HEK293 (cell line): ENCODE data around the gene SH3BP1.

Experiments
- BCL11A ChIP-seq: fragments of 450-650 bp; formaldehyde crosslinking; IDR thresholded peaks from 2 replicates; pipeline ENCODE4 v1.5.1; 2016; ENCODE audit warnings: low read depth, missing biosample characterization, missing genetic modification characterization
- BCL11B ChIP-seq: fragments of 450-650 bp; formaldehyde crosslinking; IDR thresholded peaks from 2 replicates; pipeline ENCODE4 v1.5.1; 2016; ENCODE audit warnings: low read depth, missing biosample characterization, missing genetic modification characterization
- GFI1B ChIP-seq: fragments of 450-650 bp; formaldehyde crosslinking; IDR thresholded peaks from 2 replicates; pipeline ENCODE4 v1.5.1; 2016; ENCODE audit warnings: missing biosample characterization, missing genetic modification characterization
- KLF10 ChIP-seq: fragments of 450-650 bp; IDR thresholded peaks from 2 replicates; pipeline ENCODE4 v1.5.1; 2018; ENCODE audit warnings: missing biosample characterization, mild to moderate bottlenecking, missing genetic modification characterization
- WT1 ChIP-seq: fragments of 450-650 bp; formaldehyde crosslinking; IDR thresholded peaks from 2 replicates; pipeline ENCODE4 v1.5.1; 2016; ENCODE audit warnings: missing biosample characterization, missing genetic modification characterization
- ZBTB21 ChIP-seq: fragments of 450-650 bp; formaldehyde crosslinking; IDR thresholded peaks from 2 replicates; pipeline ENCODE4 v1.5.1; 2017; ENCODE audit warnings: missing biosample characterization, missing genetic modification characterization
- ZBTB48 ChIP-seq: fragments of 450-650 bp; formaldehyde crosslinking; IDR thresholded peaks from 2 replicates; pipeline ENCODE4 v1.5.1; 2016; ENCODE audit warnings: missing biosample characterization, missing genetic modification characterization
- ZEB2 ChIP-seq: fragments of 450-650 bp; formaldehyde crosslinking; IDR thresholded peaks from 2 replicates; pipeline ENCODE4 v1.5.1; 2016; ENCODE audit warnings: missing biosample characterization, missing genetic modification characterization
- ZFP69B ChIP-seq: fragments of 450-650 bp; formaldehyde crosslinking; IDR thresholded peaks from 2 replicates; pipeline ENCODE4 v1.5.1; 2016; ENCODE audit warnings: missing biosample characterization, missing genetic modification characterization
- ZNF114 ChIP-seq: fragments of 450-650 bp; formaldehyde crosslinking; IDR thresholded peaks from 2 replicates; pipeline ENCODE4 v1.5.0; 2017; ENCODE audit warnings: missing biosample characterization, missing genetic modification characterization
- ZNF423 ChIP-seq: fragments of 450-650 bp; formaldehyde crosslinking; IDR thresholded peaks from 2 replicates; pipeline ENCODE4 v1.5.1; 2016; ENCODE audit warnings: missing biosample characterization, missing genetic modification characterization
- ZNF549 ChIP-seq: fragments of 450-650 bp; IDR thresholded peaks from 2 replicates; pipeline ENCODE4 v1.5.1; 2018; ENCODE audit warnings: missing biosample characterization, missing genetic modification characterization, mild to moderate bottlenecking, inconsistent platforms, moderate library complexity
- ZNF555 ChIP-seq: fragments of 450-650 bp; formaldehyde crosslinking; conservative IDR thresholded peaks from 2 replicates; pipeline ENCODE4 v1.5.1; 2017; ENCODE audit warnings: missing biosample characterization, mild to moderate bottlenecking, missing genetic modification characterization, inconsistent platforms
- ZNF561 ChIP-seq: fragments of 450-650 bp; IDR thresholded peaks from 2 replicates; pipeline ENCODE4 v1.5.1; 2018; ENCODE audit warnings: missing biosample characterization, missing genetic modification characterization, borderline replicate concordance
- ZNF629 ChIP-seq: fragments of 450-650 bp; formaldehyde crosslinking; IDR thresholded peaks from 2 replicates; pipeline ENCODE4 v1.5.1; 2017; ENCODE audit warnings: missing biosample characterization, missing genetic modification characterization
- ZNF677 ChIP-seq: fragments of 450-650 bp; IDR thresholded peaks from 2 replicates; pipeline ENCODE4 v1.5.0; 2018; ENCODE audit warnings: missing biosample characterization, mild to moderate bottlenecking, missing genetic modification characterization, moderate library complexity
- ZNF747 ChIP-seq: fragments of 450-650 bp; formaldehyde crosslinking; IDR thresholded peaks from 2 replicates; pipeline ENCODE4 v1.5.1; 2016; ENCODE audit warnings: missing biosample characterization, missing genetic modification characterization
- ZNF776 ChIP-seq: fragments of 450-650 bp; formaldehyde crosslinking; IDR thresholded peaks from 2 replicates; pipeline ENCODE4 v1.5.0; 2017; ENCODE audit warnings: missing biosample characterization, missing genetic modification characterization, borderline replicate concordance
- ZNF830 ChIP-seq: fragments of 450-650 bp; IDR thresholded peaks from 2 replicates; pipeline ENCODE4 v1.5.0; 2018; ENCODE audit warnings: missing biosample characterization, missing genetic modification characterization, low read depth, mild to moderate bottlenecking, moderate library complexity
- TF ChIP-seq, protein P1 (sequence below): fragments of 450-650 bp; formaldehyde crosslinking; IDR thresholded peaks from 2 replicates; pipeline ENCODE4 v1.5.1; 2017; ENCODE audit warnings: missing biosample characterization, mild to moderate bottlenecking, missing genetic modification characterization, moderate library complexity
- TF ChIP-seq, protein P2 (sequence below): fragments of 450-650 bp; formaldehyde crosslinking; IDR thresholded peaks from 2 replicates; pipeline ENCODE4 v1.5.1; 2016; ENCODE audit warnings: missing biosample characterization, missing genetic modification characterization, low read depth
- TF ChIP-seq, protein P3 (sequence below): fragments of 450-650 bp; formaldehyde crosslinking; IDR thresholded peaks from 2 replicates; pipeline ENCODE4 v1.5.1; 2016; ENCODE audit warnings: missing biosample characterization, missing genetic modification characterization
- TF ChIP-seq, protein P4 (sequence below): fragments of 450-650 bp; formaldehyde crosslinking; IDR thresholded peaks from 2 replicates; pipeline ENCODE4 v1.5.1; 2017; ENCODE audit warnings: missing biosample characterization, missing genetic modification characterization
- TF ChIP-seq, protein P5 (sequence below): fragments of 450-650 bp; formaldehyde crosslinking; IDR thresholded peaks from 2 replicates; pipeline ENCODE4 v1.5.1; 2016; ENCODE audit warnings: missing biosample characterization, missing genetic modification characterization, borderline replicate concordance
- TF ChIP-seq, protein P6 (sequence below): fragments of 450-650 bp; formaldehyde crosslinking; optimal IDR thresholded peaks from 2 replicates; pipeline ENCODE3; 2016; ENCODE audit warnings: missing biosample characterization, mild to moderate bottlenecking, missing genetic modification characterization
- TF ChIP-seq, protein P7 (sequence below): fragments of 450-650 bp; formaldehyde crosslinking; IDR thresholded peaks from 2 replicates; pipeline ENCODE4 v1.5.1; 2016; ENCODE audit warnings: missing biosample characterization, missing genetic modification characterization

SH3BP1 gene

DNA sequence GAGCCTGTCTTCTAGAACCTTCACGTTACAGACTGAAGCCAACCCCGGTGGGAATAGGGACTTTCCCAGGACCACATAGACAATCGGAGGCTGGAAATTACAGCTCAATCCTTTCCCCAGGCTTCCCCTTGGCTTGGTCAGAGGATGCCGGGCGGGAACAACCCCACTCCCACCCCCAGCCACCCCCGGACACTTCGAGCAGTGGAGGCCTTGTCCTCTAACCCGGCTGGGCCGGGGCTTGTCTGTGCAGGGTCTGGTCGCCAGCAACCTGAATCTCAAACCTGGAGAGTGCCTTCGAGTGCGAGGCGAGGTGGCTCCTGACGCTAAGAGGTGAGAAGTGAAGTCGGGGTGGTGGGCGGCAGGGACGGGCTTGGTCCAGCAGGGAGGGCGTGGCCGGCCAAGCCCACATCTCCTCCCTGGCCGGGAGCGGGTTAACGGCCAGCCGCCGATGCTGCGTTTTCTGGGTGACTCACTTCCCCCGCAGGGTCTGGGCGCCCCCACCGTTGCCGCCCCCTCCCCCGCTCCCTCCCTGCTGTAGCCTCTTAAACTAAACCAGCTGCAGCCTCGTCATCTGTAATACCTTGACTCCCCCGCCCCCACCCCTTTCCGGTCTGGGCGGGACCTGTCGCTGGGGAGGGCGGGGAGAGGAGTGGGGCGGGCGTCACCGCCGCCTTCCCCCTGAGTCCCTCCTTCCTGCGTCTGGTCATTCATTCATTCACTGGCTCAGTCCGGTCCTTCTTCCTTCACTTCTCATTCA, 37.4 kb downstream of the SH3BP1 start (continued):
- TF ChIP-seq ZNF549 (tag by site-specific recombination) (no peak), KLF10 (tag by site-specific recombination) (peak; percentile 88; the same call in 1 of the 2 replicates), ZFP69B (tag by site-specific recombination) (peak; percentile 64), ZNF561 (tag by site-specific recombination) (no peak; the same call in 1 of the 2 replicates), ZNF423 (tag by site-specific recombination) (no peak), BCL11B (tag by site-specific recombination) (no peak; the same call in none of the 2 replicates), WT1 (tag by site-specific recombination) (peak; percentile 76), ZNF830 (no peak), ZNF114 (tag by site-specific recombination) (no peak), ZNF677 (tag by site-specific recombination) (no peak), ZNF629 (peak; percentile 88), ZNF555 (tag by site-specific recombination) (no peak), GFI1B (tag by site-specific recombination) (no peak), ZEB2 (tag by site-specific recombination) (peak; percentile 78; the same call in 1 of the 2 replicates), ZNF747 (no peak), BCL11A (tag by site-specific recombination) (peak; percentile 66; the same call in 1 of the 2 replicates), ZBTB21 (tag by site-specific recombination) (peak; percentile 33), ZBTB48 (tag by site-specific recombination) (0 out of 2 replicates have a peak, but pooled peaks have one; percentile 16), ZNF776 (tag by site-specific recombination) (no peak)
- TF ChIP-seq, protein P1, sequence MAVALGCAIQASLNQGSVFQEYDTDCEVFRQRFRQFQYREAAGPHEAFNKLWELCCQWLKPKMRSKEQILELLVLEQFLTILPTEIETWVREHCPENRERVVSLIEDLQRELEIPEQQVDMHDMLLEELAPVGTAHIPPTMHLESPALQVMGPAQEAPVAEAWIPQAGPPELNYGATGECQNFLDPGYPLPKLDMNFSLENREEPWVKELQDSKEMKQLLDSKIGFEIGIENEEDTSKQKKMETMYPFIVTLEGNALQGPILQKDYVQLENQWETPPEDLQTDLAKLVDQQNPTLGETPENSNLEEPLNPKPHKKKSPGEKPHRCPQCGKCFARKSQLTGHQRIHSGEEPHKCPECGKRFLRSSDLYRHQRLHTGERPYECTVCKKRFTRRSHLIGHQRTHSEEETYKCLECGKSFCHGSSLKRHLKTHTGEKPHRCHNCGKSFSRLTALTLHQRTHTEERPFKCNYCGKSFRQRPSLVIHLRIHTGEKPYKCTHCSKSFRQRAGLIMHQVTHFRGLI (tag by site-specific recombination), result peak; percentile 53; the same call in 1 of the 2 replicates
- TF ChIP-seq, protein P2, sequence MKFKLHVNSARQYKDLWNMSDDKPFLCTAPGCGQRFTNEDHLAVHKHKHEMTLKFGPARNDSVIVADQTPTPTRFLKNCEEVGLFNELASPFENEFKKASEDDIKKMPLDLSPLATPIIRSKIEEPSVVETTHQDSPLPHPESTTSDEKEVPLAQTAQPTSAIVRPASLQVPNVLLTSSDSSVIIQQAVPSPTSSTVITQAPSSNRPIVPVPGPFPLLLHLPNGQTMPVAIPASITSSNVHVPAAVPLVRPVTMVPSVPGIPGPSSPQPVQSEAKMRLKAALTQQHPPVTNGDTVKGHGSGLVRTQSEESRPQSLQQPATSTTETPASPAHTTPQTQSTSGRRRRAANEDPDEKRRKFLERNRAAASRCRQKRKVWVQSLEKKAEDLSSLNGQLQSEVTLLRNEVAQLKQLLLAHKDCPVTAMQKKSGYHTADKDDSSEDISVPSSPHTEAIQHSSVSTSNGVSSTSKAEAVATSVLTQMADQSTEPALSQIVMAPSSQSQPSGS (tag by site-specific recombination), result no peak
- TF ChIP-seq, protein P3, sequence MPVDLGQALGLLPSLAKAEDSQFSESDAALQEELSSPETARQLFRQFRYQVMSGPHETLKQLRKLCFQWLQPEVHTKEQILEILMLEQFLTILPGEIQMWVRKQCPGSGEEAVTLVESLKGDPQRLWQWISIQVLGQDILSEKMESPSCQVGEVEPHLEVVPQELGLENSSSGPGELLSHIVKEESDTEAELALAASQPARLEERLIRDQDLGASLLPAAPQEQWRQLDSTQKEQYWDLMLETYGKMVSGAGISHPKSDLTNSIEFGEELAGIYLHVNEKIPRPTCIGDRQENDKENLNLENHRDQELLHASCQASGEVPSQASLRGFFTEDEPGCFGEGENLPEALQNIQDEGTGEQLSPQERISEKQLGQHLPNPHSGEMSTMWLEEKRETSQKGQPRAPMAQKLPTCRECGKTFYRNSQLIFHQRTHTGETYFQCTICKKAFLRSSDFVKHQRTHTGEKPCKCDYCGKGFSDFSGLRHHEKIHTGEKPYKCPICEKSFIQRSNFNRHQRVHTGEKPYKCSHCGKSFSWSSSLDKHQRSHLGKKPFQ (tag by site-specific recombination), result no peak; the same call in 1 of the 2 replicates
- TF ChIP-seq, protein P4, sequence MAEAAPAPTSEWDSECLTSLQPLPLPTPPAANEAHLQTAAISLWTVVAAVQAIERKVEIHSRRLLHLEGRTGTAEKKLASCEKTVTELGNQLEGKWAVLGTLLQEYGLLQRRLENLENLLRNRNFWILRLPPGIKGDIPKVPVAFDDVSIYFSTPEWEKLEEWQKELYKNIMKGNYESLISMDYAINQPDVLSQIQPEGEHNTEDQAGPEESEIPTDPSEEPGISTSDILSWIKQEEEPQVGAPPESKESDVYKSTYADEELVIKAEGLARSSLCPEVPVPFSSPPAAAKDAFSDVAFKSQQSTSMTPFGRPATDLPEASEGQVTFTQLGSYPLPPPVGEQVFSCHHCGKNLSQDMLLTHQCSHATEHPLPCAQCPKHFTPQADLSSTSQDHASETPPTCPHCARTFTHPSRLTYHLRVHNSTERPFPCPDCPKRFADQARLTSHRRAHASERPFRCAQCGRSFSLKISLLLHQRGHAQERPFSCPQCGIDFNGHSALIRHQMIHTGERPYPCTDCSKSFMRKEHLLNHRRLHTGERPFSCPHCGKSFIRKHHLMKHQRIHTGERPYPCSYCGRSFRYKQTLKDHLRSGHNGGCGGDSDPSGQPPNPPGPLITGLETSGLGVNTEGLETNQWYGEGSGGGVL (tag by site-specific recombination), result peak; percentile 99
- TF ChIP-seq, protein P5, sequence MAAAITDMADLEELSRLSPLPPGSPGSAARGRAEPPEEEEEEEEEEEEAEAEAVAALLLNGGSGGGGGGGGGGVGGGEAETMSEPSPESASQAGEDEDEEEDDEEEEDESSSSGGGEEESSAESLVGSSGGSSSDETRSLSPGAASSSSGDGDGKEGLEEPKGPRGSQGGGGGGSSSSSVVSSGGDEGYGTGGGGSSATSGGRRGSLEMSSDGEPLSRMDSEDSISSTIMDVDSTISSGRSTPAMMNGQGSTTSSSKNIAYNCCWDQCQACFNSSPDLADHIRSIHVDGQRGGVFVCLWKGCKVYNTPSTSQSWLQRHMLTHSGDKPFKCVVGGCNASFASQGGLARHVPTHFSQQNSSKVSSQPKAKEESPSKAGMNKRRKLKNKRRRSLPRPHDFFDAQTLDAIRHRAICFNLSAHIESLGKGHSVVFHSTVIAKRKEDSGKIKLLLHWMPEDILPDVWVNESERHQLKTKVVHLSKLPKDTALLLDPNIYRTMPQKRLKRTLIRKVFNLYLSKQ (tag by site-specific recombination), result no peak
- TF ChIP-seq, protein P6, sequence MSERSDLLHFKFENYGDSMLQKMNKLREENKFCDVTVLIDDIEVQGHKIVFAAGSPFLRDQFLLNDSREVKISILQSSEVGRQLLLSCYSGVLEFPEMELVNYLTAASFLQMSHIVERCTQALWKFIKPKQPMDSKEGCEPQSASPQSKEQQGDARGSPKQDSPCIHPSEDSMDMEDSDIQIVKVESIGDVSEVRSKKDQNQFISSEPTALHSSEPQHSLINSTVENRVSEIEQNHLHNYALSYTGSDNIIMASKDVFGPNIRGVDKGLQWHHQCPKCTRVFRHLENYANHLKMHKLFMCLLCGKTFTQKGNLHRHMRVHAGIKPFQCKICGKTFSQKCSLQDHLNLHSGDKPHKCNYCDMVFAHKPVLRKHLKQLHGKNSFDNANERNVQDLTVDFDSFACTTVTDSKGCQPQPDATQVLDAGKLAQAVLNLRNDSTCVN (tag by site-specific recombination), result peak; percentile 31
- TF ChIP-seq, protein P7, sequence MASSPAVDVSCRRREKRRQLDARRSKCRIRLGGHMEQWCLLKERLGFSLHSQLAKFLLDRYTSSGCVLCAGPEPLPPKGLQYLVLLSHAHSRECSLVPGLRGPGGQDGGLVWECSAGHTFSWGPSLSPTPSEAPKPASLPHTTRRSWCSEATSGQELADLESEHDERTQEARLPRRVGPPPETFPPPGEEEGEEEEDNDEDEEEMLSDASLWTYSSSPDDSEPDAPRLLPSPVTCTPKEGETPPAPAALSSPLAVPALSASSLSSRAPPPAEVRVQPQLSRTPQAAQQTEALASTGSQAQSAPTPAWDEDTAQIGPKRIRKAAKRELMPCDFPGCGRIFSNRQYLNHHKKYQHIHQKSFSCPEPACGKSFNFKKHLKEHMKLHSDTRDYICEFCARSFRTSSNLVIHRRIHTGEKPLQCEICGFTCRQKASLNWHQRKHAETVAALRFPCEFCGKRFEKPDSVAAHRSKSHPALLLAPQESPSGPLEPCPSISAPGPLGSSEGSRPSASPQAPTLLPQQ, result peak; percentile 64
